HEK293 (cell line): Measurements from ENCODE around the gene NAA80.

Experiments used
- CTCF ChIP-seq: fragments of 450-650 bp; formaldehyde crosslinking; IDR thresholded peaks from 2 replicates; pipeline ENCODE4 v1.5.1; 2016; ENCODE audit warnings: missing biosample characterization, missing genetic modification characterization
- EGR2 ChIP-seq: fragments of 450-650 bp; formaldehyde crosslinking; IDR thresholded peaks from 2 replicates; pipeline ENCODE4 v1.5.1; 2016; ENCODE audit warnings: low read depth, missing biosample characterization, missing genetic modification characterization
- YY1 ChIP-seq: fragments of 450-650 bp; formaldehyde crosslinking; IDR thresholded peaks from 2 replicates; pipeline ENCODE4 v1.5.1; 2018; ENCODE audit warnings: missing biosample characterization, missing genetic modification characterization
- ZBTB17 ChIP-seq: fragments of 450-650 bp; formaldehyde crosslinking; IDR thresholded peaks from 2 replicates; pipeline ENCODE4 v1.5.1; 2016; ENCODE audit warnings: missing biosample characterization, missing genetic modification characterization
- ZNF138 ChIP-seq: fragments of 450-650 bp; formaldehyde crosslinking; IDR thresholded peaks from 2 replicates; pipeline ENCODE4 v1.5.1; 2016; ENCODE audit warnings: missing biosample characterization, missing genetic modification characterization, borderline replicate concordance
- ZNF175 ChIP-seq: fragments of 450-650 bp; formaldehyde crosslinking; IDR thresholded peaks from 2 replicates; pipeline ENCODE4 v1.5.1; 2016; ENCODE audit warnings: missing biosample characterization, missing genetic modification characterization
- ZNF184 ChIP-seq: fragments of 450-650 bp; IDR thresholded peaks from 2 replicates; pipeline ENCODE4 v1.5.1; 2018; ENCODE audit warnings: missing biosample characterization, mild to moderate bottlenecking, missing genetic modification characterization
- ZNF23 ChIP-seq: fragments of 450-650 bp; formaldehyde crosslinking; IDR thresholded peaks from 2 replicates; pipeline ENCODE4 v1.5.1; 2016; ENCODE audit warnings: missing biosample characterization, missing genetic modification characterization, borderline replicate concordance
- ZNF24 ChIP-seq: fragments of 450-650 bp; formaldehyde crosslinking; IDR thresholded peaks from 2 replicates; pipeline ENCODE4 v1.5.1; 2016; ENCODE audit warnings: missing biosample characterization, missing genetic modification characterization
- ZNF747 ChIP-seq: fragments of 450-650 bp; formaldehyde crosslinking; IDR thresholded peaks from 2 replicates; pipeline ENCODE4 v1.5.1; 2016; ENCODE audit warnings: missing biosample characterization, missing genetic modification characterization
- TF ChIP-seq, protein P1 (sequence below): fragments of 450-650 bp; formaldehyde crosslinking; IDR thresholded peaks from 2 replicates; pipeline ENCODE4 v1.5.1; 2016; ENCODE audit warnings: missing biosample characterization, missing genetic modification characterization
- TF ChIP-seq, protein P2 (sequence below): fragments of 450-650 bp; IDR thresholded peaks from 2 replicates; pipeline ENCODE4 v1.5.1; 2018; ENCODE audit warnings: missing biosample characterization, mild to moderate bottlenecking, missing genetic modification characterization

- TF ChIP-seq EGR2 (tag by site-specific recombination) (no peak), ZNF23 (no peak), CTCF (tag by site-specific recombination) (no peak), YY1 (tag by site-specific recombination) (no peak), ZBTB17 (tag by site-specific recombination) (no peak), ZNF138 (tag by site-specific recombination) (no peak), ZNF184 (tag by site-specific recombination) (no peak), ZNF24 (tag by site-specific recombination) (no peak), ZNF747 (tag by site-specific recombination) (no peak), ZNF175 (no peak)
- TF ChIP-seq, protein P1, sequence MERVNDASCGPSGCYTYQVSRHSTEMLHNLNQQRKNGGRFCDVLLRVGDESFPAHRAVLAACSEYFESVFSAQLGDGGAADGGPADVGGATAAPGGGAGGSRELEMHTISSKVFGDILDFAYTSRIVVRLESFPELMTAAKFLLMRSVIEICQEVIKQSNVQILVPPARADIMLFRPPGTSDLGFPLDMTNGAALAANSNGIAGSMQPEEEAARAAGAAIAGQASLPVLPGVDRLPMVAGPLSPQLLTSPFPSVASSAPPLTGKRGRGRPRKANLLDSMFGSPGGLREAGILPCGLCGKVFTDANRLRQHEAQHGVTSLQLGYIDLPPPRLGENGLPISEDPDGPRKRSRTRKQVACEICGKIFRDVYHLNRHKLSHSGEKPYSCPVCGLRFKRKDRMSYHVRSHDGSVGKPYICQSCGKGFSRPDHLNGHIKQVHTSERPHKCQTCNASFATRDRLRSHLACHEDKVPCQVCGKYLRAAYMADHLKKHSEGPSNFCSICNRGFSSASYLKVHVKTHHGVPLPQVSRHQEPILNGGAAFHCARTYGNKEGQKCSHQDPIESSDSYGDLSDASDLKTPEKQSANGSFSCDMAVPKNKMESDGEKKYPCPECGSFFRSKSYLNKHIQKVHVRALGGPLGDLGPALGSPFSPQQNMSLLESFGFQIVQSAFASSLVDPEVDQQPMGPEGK = no peak
- TF ChIP-seq, protein P2, sequence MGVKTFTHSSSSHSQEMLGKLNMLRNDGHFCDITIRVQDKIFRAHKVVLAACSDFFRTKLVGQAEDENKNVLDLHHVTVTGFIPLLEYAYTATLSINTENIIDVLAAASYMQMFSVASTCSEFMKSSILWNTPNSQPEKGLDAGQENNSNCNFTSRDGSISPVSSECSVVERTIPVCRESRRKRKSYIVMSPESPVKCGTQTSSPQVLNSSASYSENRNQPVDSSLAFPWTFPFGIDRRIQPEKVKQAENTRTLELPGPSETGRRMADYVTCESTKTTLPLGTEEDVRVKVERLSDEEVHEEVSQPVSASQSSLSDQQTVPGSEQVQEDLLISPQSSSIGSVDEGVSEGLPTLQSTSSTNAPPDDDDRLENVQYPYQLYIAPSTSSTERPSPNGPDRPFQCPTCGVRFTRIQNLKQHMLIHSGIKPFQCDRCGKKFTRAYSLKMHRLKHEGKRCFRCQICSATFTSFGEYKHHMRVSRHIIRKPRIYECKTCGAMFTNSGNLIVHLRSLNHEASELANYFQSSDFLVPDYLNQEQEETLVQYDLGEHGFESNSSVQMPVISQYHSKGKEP (tag by site-specific recombination) = no peak
These were observed 27.8 kb downstream of the NAA80 start for GRCh38 chr3:50271314-50271936.
